ENCODE data around the gene PJA2. TPM values are rescaled to one million over a fixed set of nuclear protein-coding genes. Genes with fewer than 3 reads are reported as not detected.

The PJA2 gene
- total RNA-seq, 1 donor from 2014 or later, result 63.4 TPM

DNA sequence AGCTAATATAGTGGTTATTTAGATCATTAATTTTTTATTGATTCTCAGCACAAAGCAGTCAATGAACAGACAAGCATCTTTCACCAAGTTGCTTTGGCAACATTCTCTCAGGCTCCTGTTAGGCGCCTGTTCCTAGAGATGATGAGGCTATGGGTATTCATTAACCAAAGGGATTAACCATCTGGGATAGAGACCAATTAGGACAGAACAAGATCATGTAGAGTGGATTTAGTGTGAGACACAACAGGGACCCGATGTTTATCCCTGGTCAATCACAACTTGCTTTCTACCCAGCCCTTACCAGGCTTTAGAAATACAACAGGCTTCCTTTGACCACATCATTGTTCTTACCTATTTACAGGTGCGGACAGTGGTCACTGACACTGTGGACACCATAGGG is 82.2 kb downstream of the PJA2 start:
- Mint-ChIP-seq H3K27me3 (no peaks in the 10 kb centered on the region), H3K4me1 (ENCODE audit: low read depth) (peaks cover 6% of the 10 kb centered on the region), H3K9me3 (ENCODE audit: low read depth) (no peaks in the 10 kb centered on the region), H3K36me3 (ENCODE audit: insufficient read depth) (peaks cover 3% of the 10 kb centered on the region), H3K4me3 (ENCODE audit: low read depth) (no peak overlapping the region), H3K27ac (no peak overlapping the region)
- no peak for DNase-seq (ENCODE audit: low spot score, unreplicated experiment)
- TF ChIP-seq, protein P1, sequence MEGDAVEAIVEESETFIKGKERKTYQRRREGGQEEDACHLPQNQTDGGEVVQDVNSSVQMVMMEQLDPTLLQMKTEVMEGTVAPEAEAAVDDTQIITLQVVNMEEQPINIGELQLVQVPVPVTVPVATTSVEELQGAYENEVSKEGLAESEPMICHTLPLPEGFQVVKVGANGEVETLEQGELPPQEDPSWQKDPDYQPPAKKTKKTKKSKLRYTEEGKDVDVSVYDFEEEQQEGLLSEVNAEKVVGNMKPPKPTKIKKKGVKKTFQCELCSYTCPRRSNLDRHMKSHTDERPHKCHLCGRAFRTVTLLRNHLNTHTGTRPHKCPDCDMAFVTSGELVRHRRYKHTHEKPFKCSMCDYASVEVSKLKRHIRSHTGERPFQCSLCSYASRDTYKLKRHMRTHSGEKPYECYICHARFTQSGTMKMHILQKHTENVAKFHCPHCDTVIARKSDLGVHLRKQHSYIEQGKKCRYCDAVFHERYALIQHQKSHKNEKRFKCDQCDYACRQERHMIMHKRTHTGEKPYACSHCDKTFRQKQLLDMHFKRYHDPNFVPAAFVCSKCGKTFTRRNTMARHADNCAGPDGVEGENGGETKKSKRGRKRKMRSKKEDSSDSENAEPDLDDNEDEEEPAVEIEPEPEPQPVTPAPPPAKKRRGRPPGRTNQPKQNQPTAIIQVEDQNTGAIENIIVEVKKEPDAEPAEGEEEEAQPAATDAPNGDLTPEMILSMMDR (IDR thresholded peaks at IDR 0.05; ENCODE audit: unreplicated experiment), result no peak

DNA sequence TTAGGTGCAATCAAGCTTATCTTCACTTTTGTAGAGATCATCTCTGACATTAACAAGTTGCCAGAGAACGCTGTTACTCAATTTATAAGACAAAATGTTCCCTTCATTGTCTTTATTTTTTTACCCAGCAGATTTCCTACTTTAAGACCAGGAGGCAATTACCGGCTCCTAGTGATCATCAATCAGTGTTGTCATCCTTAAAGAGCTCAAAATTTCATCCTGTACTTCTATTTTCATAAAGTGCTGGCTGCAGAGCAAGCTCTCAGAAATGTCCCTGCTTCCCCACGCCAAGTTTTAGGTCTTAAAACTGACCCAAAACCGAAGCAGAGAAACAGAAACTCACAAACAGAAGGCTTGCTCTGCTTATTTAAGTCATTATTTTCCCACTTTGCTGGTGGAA is 82.9 kb downstream of the PJA2 start:
- TF ChIP-seq, protein P1 (IDR thresholded peaks at IDR 0.05; ENCODE audit: unreplicated experiment), result no peak
- Mint-ChIP-seq H3K36me3 (ENCODE audit: insufficient read depth) (peaks cover 3% of the 10 kb centered on the region), H3K4me3 (ENCODE audit: low read depth) (no peak overlapping the region), H3K27me3 (no peaks in the 10 kb centered on the region), H3K9me3 (ENCODE audit: low read depth) (no peaks in the 10 kb centered on the region), H3K27ac (no peak overlapping the region), H3K4me1 (ENCODE audit: low read depth) (peaks cover 6% of the 10 kb centered on the region)
- DNase-seq (ENCODE audit: low spot score, unreplicated experiment), result no peak

DNA sequence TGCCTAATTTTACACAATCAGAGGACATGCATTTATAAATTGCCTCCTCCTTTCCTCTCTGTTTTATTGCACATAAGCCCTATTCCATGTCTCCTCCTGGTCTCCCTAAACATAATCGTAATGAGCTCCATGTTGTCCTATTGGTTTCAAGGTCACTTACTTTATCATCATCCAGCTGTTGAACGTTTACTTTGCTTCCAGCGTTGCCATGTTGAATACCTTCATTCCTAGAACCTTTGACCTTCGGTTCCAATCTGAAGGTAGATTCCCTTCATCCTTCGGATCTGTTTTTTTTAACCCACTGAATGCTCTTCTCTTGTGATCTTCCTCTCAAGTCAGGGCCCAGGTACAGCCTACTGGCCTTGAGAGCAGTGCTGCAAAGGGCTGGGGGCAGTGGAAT is 84.3 kb downstream of the PJA2 start:
- Mint-ChIP-seq H3K9me3 (ENCODE audit: low read depth) (no peaks in the 10 kb centered on the region), H3K4me1 (ENCODE audit: low read depth) (peaks cover 6% of the 10 kb centered on the region), H3K27me3 (no peaks in the 10 kb centered on the region), H3K27ac (peak overlapping the region; percentile 46), H3K36me3 (ENCODE audit: insufficient read depth) (peaks cover 5% of the 10 kb centered on the region), H3K4me3 (ENCODE audit: low read depth) (no peak overlapping the region)
- no peak for DNase-seq (ENCODE audit: low spot score, unreplicated experiment)
- TF ChIP-seq, protein P1 (IDR thresholded peaks at IDR 0.05; ENCODE audit: unreplicated experiment), result no peak

DNA sequence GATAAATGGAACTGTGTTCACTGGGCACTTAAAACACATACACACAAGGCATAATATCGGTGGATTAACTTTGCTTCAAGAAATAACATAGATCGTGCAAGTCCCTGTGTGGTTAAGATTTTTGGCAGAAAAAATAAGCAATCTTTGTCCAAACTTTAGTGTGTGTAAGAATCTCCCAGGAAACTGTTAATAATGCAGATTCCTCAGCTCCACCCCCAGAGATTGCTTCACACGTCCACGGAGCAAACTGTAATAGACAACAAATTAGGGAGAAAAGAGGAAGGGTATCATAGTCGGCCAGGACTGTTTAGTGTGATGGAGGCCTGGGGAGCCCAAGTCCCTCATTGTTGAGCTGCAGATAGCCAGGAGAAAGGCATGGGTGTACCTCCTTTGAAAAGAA is 84.8 kb downstream of the PJA2 start:
- no peak for DNase-seq (ENCODE audit: low spot score, unreplicated experiment)
- Mint-ChIP-seq H3K9me3 (ENCODE audit: low read depth) (no peaks in the 10 kb centered on the region), H3K4me1 (ENCODE audit: low read depth) (peaks cover 6% of the 10 kb centered on the region), H3K27me3 (no peaks in the 10 kb centered on the region), H3K36me3 (ENCODE audit: insufficient read depth) (peaks cover 5% of the 10 kb centered on the region), H3K4me3 (ENCODE audit: low read depth) (no peak overlapping the region), H3K27ac (no peak overlapping the region)
- TF ChIP-seq, protein P1 (IDR thresholded peaks at IDR 0.05; ENCODE audit: unreplicated experiment), result no peak

DNA sequence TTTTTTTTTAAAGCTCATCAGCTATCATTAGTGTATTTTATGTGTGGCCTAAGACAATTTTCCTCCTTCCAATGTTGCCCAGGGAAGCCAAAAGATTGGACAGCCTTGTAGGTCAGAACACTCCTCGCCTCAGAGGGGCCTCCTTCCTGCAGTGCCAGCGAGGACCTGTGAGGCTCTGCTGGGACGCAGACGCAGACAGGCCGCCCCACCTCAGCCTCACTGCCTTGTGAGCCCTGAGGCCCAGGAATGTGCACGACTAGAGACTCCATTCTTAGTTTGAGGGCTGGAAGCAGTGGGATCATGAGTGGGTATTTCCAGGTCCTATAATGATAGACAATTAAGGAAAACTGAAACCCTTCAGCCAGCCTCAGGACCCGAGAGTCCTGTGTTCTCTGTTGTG is 85.4 kb downstream of the PJA2 start:
- Mint-ChIP-seq H3K27ac (peak overlapping the region; percentile 17), H3K9me3 (ENCODE audit: low read depth) (no peaks in the 10 kb centered on the region), H3K4me3 (ENCODE audit: low read depth) (no peak overlapping the region), H3K4me1 (ENCODE audit: low read depth) (peaks cover 6% of the 10 kb centered on the region), H3K36me3 (ENCODE audit: insufficient read depth) (peaks cover 5% of the 10 kb centered on the region), H3K27me3 (no peaks in the 10 kb centered on the region)
- DNase-seq (ENCODE audit: low spot score, unreplicated experiment), result no peak
- TF ChIP-seq, protein P1 (IDR thresholded peaks at IDR 0.05; ENCODE audit: unreplicated experiment), result no peak
